Endodermal cell (in vitro differentiated cells): ENCODE data around the gene AIG1. TPM values are rescaled to one million over a fixed set of nuclear protein-coding genes. Genes with fewer than 3 reads are reported as not detected.

Source experiments
- DNase-seq: peaks from one replicate; pipeline ENCODE4 v3.0.0-alpha.2; 2017
- H3K27ac ChIP-seq: 2 replicates; pipeline ENCODE4 v1.5.1; 2013; ENCODE audit warnings: mild to moderate bottlenecking, low read depth, low read length, moderate library complexity
- H3K27me3 ChIP-seq: 2 replicates; pipeline ENCODE4 v1.6.1; 2013; ENCODE audit warnings: mild to moderate bottlenecking, low read length, moderate library complexity; ENCODE audit not compliant: insufficient read depth, control insufficient read depth, poor library complexity, severe bottlenecking
- H3K36me3 ChIP-seq: 2 replicates; pipeline ENCODE4 v1.7.0; 2013; ENCODE audit warnings: mild to moderate bottlenecking, low read length, moderate library complexity; ENCODE audit not compliant: control insufficient read depth, insufficient read depth
- H3K4me1 ChIP-seq: one replicate; pipeline ENCODE4 v1.7.0; 2013; ENCODE audit warnings: low read length; ENCODE audit not compliant: control insufficient read depth, insufficient read depth
- H3K4me3 ChIP-seq: 2 replicates; pipeline ENCODE4 v1.5.1; 2013; ENCODE audit warnings: mild to moderate bottlenecking, low read length, moderate library complexity
- H3K9ac ChIP-seq: 2 replicates; pipeline ENCODE4 v1.6.1; 2013; ENCODE audit warnings: mild to moderate bottlenecking, low read length, moderate library complexity; ENCODE audit not compliant: poor library complexity, severe bottlenecking; ENCODE audit errors: extremely low read depth
- H3K9me3 ChIP-seq: 2 replicates; pipeline ENCODE4 v1.6.1; 2013; ENCODE audit warnings: mild to moderate bottlenecking, low read length, moderate library complexity; ENCODE audit not compliant: control insufficient read depth
- H3K27ac Mint-ChIP-seq: 2 replicates; pipeline ENCODE4 v1.8.0; 2020; ENCODE audit warnings: mixed read lengths
- H3K27me3 Mint-ChIP-seq: 2 replicates; pipeline ENCODE4 v1.8.0; 2021; ENCODE audit warnings: mild to moderate bottlenecking, mixed read lengths; ENCODE audit not compliant: insufficient read depth
- H3K36me3 Mint-ChIP-seq: 2 replicates; pipeline ENCODE4 v1.8.0; 2020; ENCODE audit warnings: low read depth, mixed read lengths
- H3K4me1 Mint-ChIP-seq: 2 replicates; pipeline ENCODE4 v1.8.0; 2020; ENCODE audit warnings: mixed read lengths
- H3K4me3 Mint-ChIP-seq: 2 replicates; pipeline ENCODE4 v1.8.0; 2020; ENCODE audit warnings: mild to moderate bottlenecking, moderate library complexity, mixed read lengths
- H3K9me3 Mint-ChIP-seq: 2 replicates; pipeline ENCODE4 v1.8.0; 2020; ENCODE audit warnings: mild to moderate bottlenecking, mixed read lengths
- WGBS, 2 experiments: methylation state at CpG; one replicate each; pipeline versions ENCODE4 v1.1.5 to v1.1.7; 2013; ENCODE audit warnings: missing lambda C conversion rate in 2 of 2, mixed read lengths in 1 of 2; ENCODE audit not compliant: insufficient coverage in 1 of 2, insufficient read length in 1 of 2; 5-methylcytosine and 5-hydroxymethylcytosine counted together
- total RNA-seq, 2 donors: library from RNA; stranded (reverse); fragmentation: NEBNext Ultra II Directional in 1 of 2; extraction: Animal tissue kit (Norgen Biotek cat#: 25700) in 1 of 2; gene quantifications; 2 replicates in 1 of 2; 3 replicates in 1 of 2; pipeline ENCODE4 v1.2.1, GENCODE V29; 2021
- TF ChIP-seq, protein P1 (sequence below): fragments of 200-600 bp; sonication (generic); conservative IDR thresholded peaks from 2 replicates; pipeline ENCODE4 v1.5.0; 2021; ENCODE audit warnings: antibody characterized with exemption, mild to moderate bottlenecking

Gene AIG1
- total RNA-seq, 2 donors from 2014 or later, result 23.0 to 25.2 TPM

DNA sequence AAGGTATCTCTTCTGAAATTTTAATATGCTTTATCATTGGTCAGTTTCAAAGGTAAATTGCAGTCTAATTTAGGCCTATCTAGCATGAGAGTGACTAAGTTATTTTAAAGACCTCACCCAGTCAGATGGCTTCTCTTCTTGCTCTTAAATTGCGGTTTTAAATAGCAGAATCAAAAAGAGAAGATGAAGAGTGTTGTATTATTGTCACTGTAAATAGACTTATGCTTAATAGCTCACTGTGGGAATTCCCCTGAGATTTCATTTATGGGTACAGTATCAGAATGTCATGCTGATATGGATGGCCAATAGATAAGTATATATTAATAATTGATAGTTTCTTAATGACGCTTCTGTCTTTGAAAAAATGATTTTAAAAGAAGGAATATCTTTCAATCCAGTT, 35.7 kb downstream of the AIG1 start:
- WGBS, 2 experiments, result 100% methylated on average over 1 to 2 of the region's 2 CpGs
- H3K27me3 ChIP-seq, result no peaks in the 10 kb centered on the region
- no peak for DNase-seq
- H3K27ac Mint-ChIP-seq, result no peak overlapping the region
- H3K36me3 Mint-ChIP-seq, result no peaks in the 10 kb centered on the region
- H3K4me1 ChIP-seq, result no peaks in the 10 kb centered on the region
- H3K9me3 Mint-ChIP-seq, result no peaks in the 10 kb centered on the region
- no peak overlapping the region for H3K27ac ChIP-seq
- H3K4me1 Mint-ChIP-seq, result no peaks in the 10 kb centered on the region
- H3K4me3 Mint-ChIP-seq, result no peak overlapping the region
- no peaks in the 10 kb centered on the region for H3K36me3 ChIP-seq
- H3K9me3 ChIP-seq, result no peaks in the 10 kb centered on the region
- no peak overlapping the region for H3K4me3 ChIP-seq
- TF ChIP-seq, protein P1, sequence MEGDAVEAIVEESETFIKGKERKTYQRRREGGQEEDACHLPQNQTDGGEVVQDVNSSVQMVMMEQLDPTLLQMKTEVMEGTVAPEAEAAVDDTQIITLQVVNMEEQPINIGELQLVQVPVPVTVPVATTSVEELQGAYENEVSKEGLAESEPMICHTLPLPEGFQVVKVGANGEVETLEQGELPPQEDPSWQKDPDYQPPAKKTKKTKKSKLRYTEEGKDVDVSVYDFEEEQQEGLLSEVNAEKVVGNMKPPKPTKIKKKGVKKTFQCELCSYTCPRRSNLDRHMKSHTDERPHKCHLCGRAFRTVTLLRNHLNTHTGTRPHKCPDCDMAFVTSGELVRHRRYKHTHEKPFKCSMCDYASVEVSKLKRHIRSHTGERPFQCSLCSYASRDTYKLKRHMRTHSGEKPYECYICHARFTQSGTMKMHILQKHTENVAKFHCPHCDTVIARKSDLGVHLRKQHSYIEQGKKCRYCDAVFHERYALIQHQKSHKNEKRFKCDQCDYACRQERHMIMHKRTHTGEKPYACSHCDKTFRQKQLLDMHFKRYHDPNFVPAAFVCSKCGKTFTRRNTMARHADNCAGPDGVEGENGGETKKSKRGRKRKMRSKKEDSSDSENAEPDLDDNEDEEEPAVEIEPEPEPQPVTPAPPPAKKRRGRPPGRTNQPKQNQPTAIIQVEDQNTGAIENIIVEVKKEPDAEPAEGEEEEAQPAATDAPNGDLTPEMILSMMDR, result no peak
- no peaks in the 10 kb centered on the region for H3K27me3 Mint-ChIP-seq
- H3K9ac ChIP-seq, result no peak overlapping the region

DNA sequence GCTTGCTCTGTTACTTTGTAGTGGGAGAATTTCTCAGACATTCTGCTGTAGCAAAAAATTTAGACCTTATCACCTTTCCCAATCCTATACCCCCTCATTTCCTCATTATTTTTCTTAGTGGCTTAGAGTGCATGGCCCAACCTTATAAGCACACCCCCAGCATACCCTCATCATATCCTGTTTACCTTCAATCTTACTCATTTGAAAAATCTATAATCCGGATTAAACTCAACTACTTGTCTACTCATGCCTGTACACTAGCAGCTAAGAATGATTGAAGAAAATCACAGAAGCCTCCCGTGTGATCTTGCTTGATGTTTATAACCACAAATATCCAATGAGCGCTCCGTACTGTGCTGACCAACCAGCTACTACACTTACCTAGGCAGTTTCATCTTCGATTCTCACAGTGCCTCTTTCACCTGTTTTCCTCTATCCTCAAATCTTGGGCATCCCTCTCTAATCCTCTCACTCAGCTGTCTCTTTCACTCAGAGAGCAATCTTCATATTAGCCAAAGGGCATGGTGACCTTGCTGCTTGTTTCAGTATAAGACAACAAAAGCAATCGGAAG, 36.6 kb downstream of the AIG1 start:
- no peak overlapping the region for H3K4me3 Mint-ChIP-seq
- no peaks in the 10 kb centered on the region for H3K9me3 Mint-ChIP-seq
- no peak for DNase-seq
- H3K27me3 Mint-ChIP-seq, result no peaks in the 10 kb centered on the region
- no peak overlapping the region for H3K27ac Mint-ChIP-seq
- Histone ChIP-seq H3K9ac (no peak overlapping the region), H3K27me3 (no peaks in the 10 kb centered on the region), H3K9me3 (no peaks in the 10 kb centered on the region), H3K4me1 (no peaks in the 10 kb centered on the region), H3K36me3 (no peaks in the 10 kb centered on the region), H3K4me3 (no peak overlapping the region), H3K27ac (no peak overlapping the region)
- no peaks in the 10 kb centered on the region for H3K36me3 Mint-ChIP-seq
- TF ChIP-seq, protein P1, result no peak
- H3K4me1 Mint-ChIP-seq, result no peaks in the 10 kb centered on the region
- 93 to 94% methylated on average over 6 of the region's 6 CpGs for WGBS, 2 experiments

DNA sequence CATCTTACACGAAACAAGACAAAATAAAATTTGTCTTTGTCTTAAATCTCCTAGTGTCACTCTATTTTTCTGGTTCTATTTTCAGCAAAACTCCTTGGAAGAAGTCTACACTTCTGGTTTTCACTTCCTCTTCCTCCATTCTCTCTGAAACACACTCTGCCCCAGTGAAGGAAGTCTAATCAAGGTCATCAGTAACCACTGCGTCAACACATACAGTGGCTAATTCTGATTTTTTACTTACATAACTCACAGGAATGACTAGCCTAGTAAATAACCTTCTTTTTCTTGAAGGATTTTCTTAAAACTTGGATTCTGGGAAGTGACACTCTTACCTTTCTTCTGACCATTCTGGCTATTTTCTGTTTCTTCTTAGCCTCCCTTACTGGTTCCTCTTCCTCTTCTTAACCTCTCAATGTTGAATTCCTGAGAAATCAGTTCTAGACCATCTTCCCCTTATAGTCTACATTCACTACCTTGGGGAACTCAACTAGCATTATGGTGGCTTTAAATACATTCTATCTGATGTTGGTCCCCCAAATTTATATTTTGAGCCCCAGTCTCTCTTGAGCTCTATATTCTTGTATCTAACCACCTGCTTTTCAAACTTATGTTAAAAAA, 37.5 kb downstream of the AIG1 start:
- Histone ChIP-seq H3K36me3 (no peaks in the 10 kb centered on the region), H3K9ac (no peak overlapping the region), H3K4me3 (no peak overlapping the region), H3K4me1 (no peaks in the 10 kb centered on the region), H3K9me3 (no peaks in the 10 kb centered on the region), H3K27me3 (no peaks in the 10 kb centered on the region), H3K27ac (no peak overlapping the region)
- no peak for DNase-seq
- H3K27ac Mint-ChIP-seq, result no peak overlapping the region
- H3K4me3 Mint-ChIP-seq, result no peak overlapping the region
- no peaks in the 10 kb centered on the region for H3K9me3 Mint-ChIP-seq
- no peaks in the 10 kb centered on the region for H3K4me1 Mint-ChIP-seq
- TF ChIP-seq, protein P1, result no peak
- no peaks in the 10 kb centered on the region for H3K27me3 Mint-ChIP-seq
- no peaks in the 10 kb centered on the region for H3K36me3 Mint-ChIP-seq
- 85 to 95% methylated on average over 2 of the region's 2 CpGs for WGBS, 2 experiments
